HG03354 (cell line): ENCODE results near the gene PRB2.
"Not testable (repeated sequence)": the region's sequence is repeated elsewhere in the genome, so short reads cannot be mapped to it uniquely, and the experiment has no call there.

Source experiments
- ATAC-seq: cut with Tn5 transposase; IDR thresholded peaks from one replicate; pipeline ENCODE4 v1.9.1; 2021; ENCODE audit warnings: mild to moderate bottlenecking; ENCODE audit not compliant: unreplicated experiment, poor library complexity, severe bottlenecking

Gene PRB2

DNA sequence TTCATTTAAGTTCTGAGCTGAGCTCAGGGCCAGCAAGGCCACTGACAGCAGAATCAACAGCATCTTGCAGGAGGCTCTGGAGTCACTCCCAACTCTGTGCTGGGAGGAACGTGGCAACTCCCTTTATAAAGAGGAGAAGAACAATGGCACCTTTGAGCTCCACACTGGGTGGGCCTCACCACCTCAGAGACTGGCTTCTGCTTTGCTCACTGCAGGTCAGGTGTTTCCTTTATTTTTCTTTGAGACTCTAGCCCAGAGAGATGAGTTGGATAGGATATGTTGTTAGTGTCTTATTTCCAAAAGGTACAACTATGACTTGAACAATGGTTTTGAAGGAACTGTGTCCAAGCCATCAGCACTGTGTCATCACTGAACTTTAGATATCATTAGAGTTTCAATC is at the start of gene PRB2:
TSS of gene PRB2 (minus strand) at position 101 of the 400 bp plus-strand sequence. CDS start at position 63, 38 bp downstream.
- ATAC-seq: not testable (repeated sequence)

DNA sequence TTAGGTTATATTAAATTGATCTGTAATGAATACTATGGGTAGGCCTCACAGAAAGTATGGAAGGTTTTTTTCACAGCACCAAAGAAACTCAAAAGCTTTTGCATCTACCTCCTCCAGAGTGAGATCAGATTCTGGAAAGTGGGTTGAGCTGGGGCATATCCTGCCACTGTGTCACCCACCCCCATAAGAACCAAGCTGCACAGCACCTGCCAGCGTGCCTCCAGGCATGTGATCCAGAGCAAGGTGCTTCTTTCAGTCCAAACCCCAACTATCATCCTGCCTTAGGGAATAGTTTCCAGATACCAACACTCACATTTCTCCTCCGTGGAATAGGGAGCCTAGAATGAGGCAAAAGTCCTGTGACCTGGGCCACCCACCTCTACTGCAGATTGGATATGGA is 42.6 kb upstream of the PRB2 start:
- ATAC-seq: no peak

- no peak for ATAC-seq
Observed at GRCh38 chr12:11433664-11434063, 38.3 kb upstream of the PRB2 start.

- ATAC-seq: no peak
Observed at GRCh38 chr12:11431486-11431885, 36.1 kb upstream of the PRB2 start.

DNA sequence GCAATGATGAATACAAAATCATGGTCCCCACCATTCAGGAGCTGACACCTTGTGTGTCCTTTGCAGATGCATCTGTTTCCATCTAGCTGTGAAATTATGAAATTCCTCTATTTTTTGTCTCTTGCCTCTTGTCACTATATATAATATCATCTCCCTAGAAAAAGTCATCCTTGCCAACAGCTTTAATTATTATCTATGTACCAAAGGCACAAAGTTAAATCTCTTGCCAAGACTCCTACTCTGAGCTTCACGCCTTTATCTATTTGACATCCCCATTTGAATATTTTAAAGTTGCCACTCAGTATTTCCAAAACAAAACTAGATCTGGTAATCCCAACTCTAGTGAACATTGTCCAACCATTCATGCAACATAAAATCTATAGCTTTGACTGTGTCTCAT is 32.0 kb upstream of the PRB2 start:
- no peak for ATAC-seq

- ATAC-seq: no peak
Observed at GRCh38 chr12:11412731-11413130, 17.4 kb upstream of the PRB2 start.

DNA sequence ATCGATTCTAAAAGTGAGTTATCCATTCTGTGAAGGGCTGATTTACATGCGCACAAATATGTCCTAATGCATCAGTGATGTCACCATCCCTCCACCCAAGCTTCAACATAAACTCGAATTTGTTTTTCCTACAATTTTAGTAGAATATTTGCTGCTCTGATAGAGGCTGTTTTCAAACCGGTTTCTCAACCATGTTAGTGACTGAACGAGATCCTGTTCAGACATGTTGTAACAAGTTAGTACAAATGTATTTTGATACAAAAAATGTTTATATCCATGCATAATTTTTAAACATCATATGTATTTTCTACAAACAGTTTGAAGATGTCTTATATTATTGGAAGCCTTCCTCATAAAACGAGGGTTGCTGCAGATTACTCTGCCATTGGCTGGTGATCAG is 12.7 kb upstream of the PRB2 start:
- no peak for ATAC-seq

DNA sequence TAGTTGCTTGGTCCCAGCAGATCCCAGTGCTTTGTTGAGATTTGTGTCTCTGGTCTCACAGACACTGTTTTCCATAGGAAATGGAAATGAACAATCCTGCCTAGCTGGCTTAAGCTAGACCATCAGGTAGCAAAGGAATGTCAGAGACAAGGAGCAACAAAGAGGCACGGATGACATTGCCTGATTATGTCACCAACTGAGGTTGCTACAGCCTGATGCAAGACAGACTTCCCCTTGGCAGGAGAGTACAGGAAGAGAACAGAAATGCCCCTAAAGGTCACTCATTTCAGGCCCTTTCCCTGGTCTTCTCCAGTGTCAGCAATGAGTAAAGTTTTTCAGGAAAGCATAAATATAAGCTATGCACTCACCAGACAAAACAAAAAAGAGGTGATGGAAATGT is 2.0 kb upstream of the PRB2 start:
- no peak for ATAC-seq

GRCh38 chr12:11391456-11391855 is 3.9 kb downstream of the PRB2 start:
- ATAC-seq: not testable (repeated sequence)

DNA sequence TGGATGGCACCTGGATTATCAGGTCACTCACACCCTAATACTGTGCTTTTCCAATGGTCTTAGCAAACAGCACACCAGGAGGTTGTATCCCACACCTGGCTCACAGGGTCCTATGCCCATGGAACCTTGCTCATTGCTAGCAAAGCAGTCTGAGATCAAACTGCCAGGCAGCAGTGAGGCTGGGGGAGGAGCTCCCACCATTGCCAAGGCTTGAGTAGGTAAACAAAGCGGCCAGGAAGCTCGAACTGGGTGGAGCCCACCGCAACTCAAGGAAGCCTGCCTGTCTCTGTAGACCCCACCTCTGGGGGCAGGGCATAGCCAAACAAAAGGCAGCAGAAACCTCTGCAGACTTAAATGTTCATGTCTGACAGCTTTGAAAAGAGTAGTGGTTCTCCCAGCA is 17.9 kb downstream of the PRB2 start:
- ATAC-seq: not testable (repeated sequence)

- no peak for ATAC-seq
Observed at GRCh38 chr12:11361151-11361550, 34.2 kb downstream of the PRB2 start.

DNA sequence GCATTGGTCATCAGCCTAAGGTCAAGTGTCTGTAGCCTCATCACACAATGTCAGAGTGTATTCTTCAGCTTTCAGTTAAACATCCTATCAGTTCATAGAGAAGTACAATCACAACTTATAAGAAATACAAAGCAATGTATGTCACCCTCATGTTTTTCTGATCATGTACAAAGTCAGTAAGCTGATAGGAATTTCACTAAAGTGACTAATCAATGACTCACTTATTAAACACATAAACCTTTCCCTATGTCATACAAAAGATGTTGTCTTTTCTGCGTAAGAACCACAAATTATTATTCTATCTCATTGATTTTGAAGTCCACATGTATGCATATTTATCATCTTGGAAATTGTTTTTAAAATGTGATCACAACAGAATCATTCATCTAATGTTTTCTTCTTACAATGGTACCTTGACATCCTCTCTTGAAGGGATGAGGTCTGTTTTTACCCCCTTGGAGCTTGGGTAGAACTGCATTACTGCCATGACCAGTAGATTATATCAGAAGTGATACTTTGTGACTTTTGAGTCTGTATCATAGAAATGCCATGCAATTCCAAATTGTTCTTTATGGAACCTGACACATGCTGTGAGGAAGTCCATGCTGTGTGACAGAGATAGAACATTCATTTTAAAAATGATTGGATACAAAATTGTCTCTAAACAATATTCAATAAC is 35.0 kb downstream of the PRB2 start:
- ATAC-seq: not testable (repeated sequence)

DNA sequence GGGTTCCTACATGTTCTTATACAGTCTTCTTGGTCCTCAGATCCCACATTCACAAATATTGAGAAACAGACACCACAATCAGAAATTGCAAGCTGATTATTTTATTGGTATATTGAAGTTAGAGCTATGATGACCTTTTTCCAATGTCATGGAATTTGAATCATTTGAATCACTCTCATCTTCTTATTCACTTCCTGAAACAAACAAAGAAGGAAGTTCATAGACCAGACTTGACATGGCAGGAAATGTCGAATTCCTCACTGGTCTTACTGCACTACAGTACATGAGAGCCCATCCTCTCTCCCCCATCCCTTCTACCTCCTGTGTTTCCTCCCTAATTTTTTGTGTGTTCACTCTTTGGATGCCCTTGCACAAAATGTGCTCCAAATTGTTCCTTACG is 43.6 kb downstream of the PRB2 start:
- not testable (repeated sequence) for ATAC-seq

- no peak for ATAC-seq
Observed at GRCh38 chr12:11348439-11348838, 46.9 kb downstream of the PRB2 start.

DNA sequence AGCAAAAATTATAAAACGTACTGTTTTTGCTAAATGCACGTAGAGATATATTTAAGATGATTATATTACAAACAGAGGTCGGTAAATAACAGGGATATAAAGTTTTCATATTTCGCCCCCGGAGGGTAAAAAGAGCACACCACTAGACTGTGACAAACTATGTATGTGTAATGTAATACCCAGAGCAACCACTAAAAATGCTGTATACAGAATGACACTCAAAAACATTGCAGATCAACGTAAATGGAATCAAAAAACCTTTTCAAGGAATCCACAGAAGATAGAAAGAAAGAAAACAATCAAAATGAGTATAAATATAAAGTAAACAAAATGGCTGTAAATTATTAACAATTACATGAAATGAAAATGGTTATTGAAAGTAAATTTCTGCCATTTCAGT is 47.6 kb downstream of the PRB2 start:
- ATAC-seq: peak; percentile 65

GRCh38 chr12:11344500-11344899 is 50.9 kb downstream of the PRB2 start:
- ATAC-seq: no peak
